ENCODE results near the gene CPN2. TPM values are rescaled to one million over a fixed set of nuclear protein-coding genes. Genes with fewer than 3 reads are reported as not detected.
A peak's percentile ranks its signal among the peaks of the same experiment; 100 is the strongest.

CPN2 gene
- total and polyA plus RNA-seq, 3 donors from 2014 or later: 0.36 to 1.4 (median 1.1) TPM

GRCh38 chr3:194304186-194304917, 46.8 kb downstream of the CPN2 start:
- Histone ChIP-seq H3K4me1 (peaks cover 4% of the 10 kb centered on the region), H3K9me3 (no peaks in the 10 kb centered on the region), H3K4me3 (no peak overlapping the region), H3K27me3 (no peaks in the 10 kb centered on the region), H3K27ac (no peak overlapping the region), H3K36me3 (ENCODE audit: low read depth, missing control alignments) (no peaks in the 10 kb centered on the region)
- no peak for TF ChIP-seq POLR2A (IDR thresholded peaks at IDR 0.05)
- 93 to 96% methylated on average over 17 of the region's 17 CpGs for WGBS, 2 donors
- intact Hi-C loops (cut with DNase I; ENCODE audit: low total_unique reads): no loop called here
- DNase-seq: no peak

- no peaks in the 10 kb centered on the region for H3K36me3 ChIP-seq (ENCODE audit: low read depth, missing control alignments)
- H3K4me1 ChIP-seq: peaks cover 7% of the 10 kb centered on the region
- TF ChIP-seq POLR2A (IDR thresholded peaks at IDR 0.05) (no peak), CTCF (IDR thresholded peaks at IDR 0.05) (no peak)
- no peaks in the 10 kb centered on the region for H3K27me3 ChIP-seq
- no peak overlapping the region for H3K27ac ChIP-seq
- DNase-seq: no peak
- 74 to 83% methylated on average over 1 of the region's 1 CpG for WGBS, 2 donors
- H3K4me3 ChIP-seq: no peak overlapping the region
- intact Hi-C loops (cut with DNase I; ENCODE audit: low total_unique reads): no loop called here
- H3K9me3 ChIP-seq: no peaks in the 10 kb centered on the region
Measured at GRCh38 chr3:194303749-194304148, 47.4 kb downstream of the CPN2 start.

GRCh38 chr3:194301730-194302129, 49.4 kb downstream of the CPN2 start:
- DNase-seq: no peak
- peaks cover 3% of the 10 kb centered on the region for H3K4me1 ChIP-seq
- no peak for TF ChIP-seq CTCF (IDR thresholded peaks at IDR 0.05)
- no peak for TF ChIP-seq POLR2A (IDR thresholded peaks at IDR 0.05)
- WGBS, 2 donors: 89 to 95% methylated on average over 3 of the region's 3 CpGs
- H3K36me3 ChIP-seq (ENCODE audit: low read depth, missing control alignments): no peaks in the 10 kb centered on the region
- intact Hi-C loops (cut with DNase I; ENCODE audit: low total_unique reads): no loop called here
- no peak overlapping the region for H3K27ac ChIP-seq
- no peaks in the 10 kb centered on the region for H3K9me3 ChIP-seq
- H3K27me3 ChIP-seq: no peaks in the 10 kb centered on the region
- H3K4me3 ChIP-seq: no peak overlapping the region

- TF ChIP-seq POLR2A (IDR thresholded peaks at IDR 0.05) (no peak), CTCF (IDR thresholded peaks at IDR 0.05) (no peak)
- DNase-seq: no peak
- WGBS, 2 donors: 81 to 90% methylated on average over 6 of the region's 6 CpGs
- no peaks in the 10 kb centered on the region for H3K27me3 ChIP-seq
- no peaks in the 10 kb centered on the region for H3K9me3 ChIP-seq
- intact Hi-C loops (cut with DNase I; ENCODE audit: low total_unique reads): no loop called here
- no peak overlapping the region for H3K4me3 ChIP-seq
- peaks cover 3% of the 10 kb centered on the region for H3K4me1 ChIP-seq
- no peak overlapping the region for H3K27ac ChIP-seq
- H3K36me3 ChIP-seq (ENCODE audit: low read depth, missing control alignments): no peaks in the 10 kb centered on the region
Measured at GRCh38 chr3:194300936-194301335, 50.2 kb downstream of the CPN2 start.

- peaks cover 3% of the 10 kb centered on the region for H3K4me1 ChIP-seq
- no peak for TF ChIP-seq POLR2A (IDR thresholded peaks at IDR 0.05)
- no peak for TF ChIP-seq CTCF (IDR thresholded peaks at IDR 0.05)
- intact Hi-C loops (cut with DNase I; ENCODE audit: low total_unique reads): no loop called here
- H3K27me3 ChIP-seq: no peaks in the 10 kb centered on the region
- peak overlapping the region in 1 of 2 donors; percentile 60 for H3K27ac ChIP-seq
- no peak overlapping the region for H3K4me3 ChIP-seq
- peak; percentile 79 for DNase-seq
- no peaks in the 10 kb centered on the region for H3K9me3 ChIP-seq
- H3K36me3 ChIP-seq (ENCODE audit: low read depth, missing control alignments): no peaks in the 10 kb centered on the region
- WGBS, 2 donors: 38 to 66% methylated on average over 6 to 13 of the region's 13 CpGs
Measured at GRCh38 chr3:194300382-194300758, 50.8 kb downstream of the CPN2 start.

All from testis (tissue), 3 donors.